ENCODE data around the gene PUM1. TPM values are rescaled to one million over a fixed set of nuclear protein-coding genes. Genes with fewer than 3 reads are reported as not detected.

Gene PUM1
- total RNA-seq, 4 donors from 2014 or later, result 83.2 to 118 (median 106) TPM

GRCh38 chr1:30893776-30894507 is 171.6 kb downstream of the PUM1 start:
- intact Hi-C loops (cut with DNase I; ENCODE audit: low total_unique reads), result no loop called here
- DNase-seq (ENCODE audit: low spot score in 2 of 2), result no peak
- WGBS, 2 donors, result 85 to 87% methylated on average over 9 of the region's 9 CpGs
- no peak for TF ChIP-seq CTCF (IDR thresholded peaks at IDR 0.05)
- no peak for TF ChIP-seq POLR2A (IDR thresholded peaks at IDR 0.05)
- H3K4me3 ChIP-seq (ENCODE audit: low read depth, poor library complexity, severe bottlenecking), result no peak overlapping the region

GRCh38 chr1:30892671-30893073 is 172.8 kb downstream of the PUM1 start:
- intact Hi-C loops (cut with DNase I; ENCODE audit: low total_unique reads), result no loop called here
- H3K4me3 ChIP-seq (ENCODE audit: low read depth, poor library complexity, severe bottlenecking), result no peak overlapping the region
- TF ChIP-seq CTCF (IDR thresholded peaks at IDR 0.05), result peak in 1 of 3 donors; percentile 65
- no peak for TF ChIP-seq POLR2A (IDR thresholded peaks at IDR 0.05)
- 81 to 87% methylated on average over 6 of the region's 6 CpGs for WGBS, 2 donors
- no peak for DNase-seq (ENCODE audit: low spot score in 2 of 2)

- 77 to 82% methylated on average over 5 of the region's 5 CpGs for WGBS, 2 donors
- intact Hi-C loops (cut with DNase I; ENCODE audit: low total_unique reads), result no loop called here
- no peak for TF ChIP-seq CTCF (IDR thresholded peaks at IDR 0.05)
- no peak for TF ChIP-seq POLR2A (IDR thresholded peaks at IDR 0.05)
Measured at GRCh38 chr1:30891227-30891552, 174.3 kb downstream of the PUM1 start.

GRCh38 chr1:30890502-30891226 is 174.9 kb downstream of the PUM1 start:
- WGBS, 2 donors, result 72 to 79% methylated on average over 10 of the region's 10 CpGs
- DNase-seq (ENCODE audit: low spot score in 2 of 2), result no peak

More at GRCh38 chr1:30891227-30891552, 174.3 kb downstream of the PUM1 start:
- DNase-seq (ENCODE audit: low spot score in 2 of 2), result no peak
- no peak overlapping the region for H3K4me3 ChIP-seq (ENCODE audit: low read depth, poor library complexity, severe bottlenecking)

GRCh38 chr1:30889511-30889910 is 176.0 kb downstream of the PUM1 start:
- no peak overlapping the region for H3K4me3 ChIP-seq (ENCODE audit: low read depth, poor library complexity, severe bottlenecking)
- intact Hi-C loops (cut with DNase I; ENCODE audit: low total_unique reads), result no loop called here

More at GRCh38 chr1:30890502-30891226, 174.9 kb downstream of the PUM1 start:
- TF ChIP-seq POLR2A (IDR thresholded peaks at IDR 0.05) (no peak), CTCF (IDR thresholded peaks at IDR 0.05) (no peak)
- intact Hi-C loops (cut with DNase I; ENCODE audit: low total_unique reads), result no loop called here
- no peak overlapping the region for H3K4me3 ChIP-seq (ENCODE audit: low read depth, poor library complexity, severe bottlenecking)

More at GRCh38 chr1:30889511-30889910, 176.0 kb downstream of the PUM1 start:
- no peak for DNase-seq (ENCODE audit: low spot score in 2 of 2)
- TF ChIP-seq POLR2A (IDR thresholded peaks at IDR 0.05) (no peak), CTCF (IDR thresholded peaks at IDR 0.05) (no peak)
- 92 to 94% methylated on average over 5 of the region's 5 CpGs for WGBS, 2 donors

Data from lower leg skin (tissue), 4 donors.